Mucosa of descending colon (tissue), 3 donors: Measurements from ENCODE around the gene PYGO1. TPM values are rescaled to one million over a fixed set of nuclear protein-coding genes. Genes with fewer than 3 reads are reported as not detected.
"Not testable (repeated sequence)": the region's sequence is repeated elsewhere in the genome, so short reads cannot be mapped to it uniquely, and the experiment has no call there.

Source experiments
- ATAC-seq: fragments of 200-7000 bp; cut with Tn5 transposase; one replicate; pipeline ENCODE4 v1.9.1; 2020; ENCODE audit warnings: mild to moderate bottlenecking, moderate library complexity
- DNase-seq, 3 donors: peaks; one replicate each; pipeline ENCODE4 v3.0.0-alpha.2; 2020
- H3K36me3 ChIP-seq: fragments of 200-600 bp; one replicate; pipeline ENCODE4 v1.8.0; 2021; ENCODE audit warnings: low read depth, mild to moderate bottlenecking
- H3K4me1 ChIP-seq: fragments of 200-600 bp; one replicate; pipeline ENCODE4 v1.8.0; 2021; ENCODE audit warnings: low read depth, mild to moderate bottlenecking
- H3K4me3 ChIP-seq: fragments of 200-600 bp; one replicate; pipeline ENCODE4 v1.8.0; 2021; ENCODE audit warnings: mild to moderate bottlenecking
- H3K9me3 ChIP-seq: fragments of 200-600 bp; one replicate; pipeline ENCODE4 v1.8.0; 2021; ENCODE audit warnings: mild to moderate bottlenecking
- intact Hi-C, 2 donors: fragments of 100-400 bp; cut with DNase I in 1 of 2; cut with micrococcal nuclease in 1 of 2; formaldehyde crosslinking; loops; one replicate each; pipeline versions ENCODE4 v1.11.0 to v1.11.1; 2022; cut with DNase I, micrococcal nuclease
- total RNA-seq, 3 donors: library from RNA; stranded (reverse); fragmentation: NEBNext Ultra II Directional in 2 of 3; extraction: Animal tissue kit (Norgen Biotek cat#: 25700) in 2 of 3; gene quantifications; one replicate each; pipeline versions ENCODE4 v1.2.1 to v1.2.4, GENCODE V29; 2021 to 2023
- TF ChIP-seq, protein P1 (sequence below): fragments of 200-600 bp; IDR thresholded peaks from one replicate; pipeline ENCODE4 v1.8.0; 2022; ENCODE audit warnings: antibody characterized with exemption, mild to moderate bottlenecking
- donor health status: DM: no; HTN: no; CAD: no; lungs with moderate emphysema.
- donor health status: DM: no; HTN: no; CAD: no.
- donor health status: DM: no; HTN: yes; CAD: no.

Gene PYGO1
- total RNA-seq, 3 donors from 2014 or later = 1.0 to 21.3 (median 1.6) TPM

DNA sequence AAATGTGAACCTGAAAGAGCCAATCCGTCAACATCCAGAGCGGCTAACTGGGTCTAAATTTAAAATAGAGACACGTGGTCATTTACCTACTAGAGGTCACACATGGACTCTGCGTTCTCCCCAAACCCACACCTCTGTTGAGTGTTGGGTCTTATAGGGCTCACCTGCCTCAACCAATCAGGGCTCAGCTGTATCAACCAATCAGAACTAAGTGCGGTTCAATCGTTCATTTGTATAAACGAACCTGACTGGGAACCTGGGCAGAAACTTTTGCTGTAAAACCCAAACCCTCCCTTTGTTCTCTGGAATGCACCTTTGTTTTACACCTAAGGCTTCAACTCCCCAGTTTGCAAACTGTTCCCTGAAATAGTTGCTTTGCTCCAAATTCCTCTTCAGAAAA is 89.0 kb downstream of the PYGO1 start:
- TF ChIP-seq, protein P1, sequence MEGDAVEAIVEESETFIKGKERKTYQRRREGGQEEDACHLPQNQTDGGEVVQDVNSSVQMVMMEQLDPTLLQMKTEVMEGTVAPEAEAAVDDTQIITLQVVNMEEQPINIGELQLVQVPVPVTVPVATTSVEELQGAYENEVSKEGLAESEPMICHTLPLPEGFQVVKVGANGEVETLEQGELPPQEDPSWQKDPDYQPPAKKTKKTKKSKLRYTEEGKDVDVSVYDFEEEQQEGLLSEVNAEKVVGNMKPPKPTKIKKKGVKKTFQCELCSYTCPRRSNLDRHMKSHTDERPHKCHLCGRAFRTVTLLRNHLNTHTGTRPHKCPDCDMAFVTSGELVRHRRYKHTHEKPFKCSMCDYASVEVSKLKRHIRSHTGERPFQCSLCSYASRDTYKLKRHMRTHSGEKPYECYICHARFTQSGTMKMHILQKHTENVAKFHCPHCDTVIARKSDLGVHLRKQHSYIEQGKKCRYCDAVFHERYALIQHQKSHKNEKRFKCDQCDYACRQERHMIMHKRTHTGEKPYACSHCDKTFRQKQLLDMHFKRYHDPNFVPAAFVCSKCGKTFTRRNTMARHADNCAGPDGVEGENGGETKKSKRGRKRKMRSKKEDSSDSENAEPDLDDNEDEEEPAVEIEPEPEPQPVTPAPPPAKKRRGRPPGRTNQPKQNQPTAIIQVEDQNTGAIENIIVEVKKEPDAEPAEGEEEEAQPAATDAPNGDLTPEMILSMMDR = no peak
- Histone ChIP-seq H3K9me3 (no peaks in the 10 kb centered on the region), H3K4me1 (no peaks in the 10 kb centered on the region), H3K4me3 (no peak overlapping the region), H3K36me3 (no peaks in the 10 kb centered on the region)
- DNase-seq = no peak
- no peak for ATAC-seq
- intact Hi-C loops = no loop called here

DNA sequence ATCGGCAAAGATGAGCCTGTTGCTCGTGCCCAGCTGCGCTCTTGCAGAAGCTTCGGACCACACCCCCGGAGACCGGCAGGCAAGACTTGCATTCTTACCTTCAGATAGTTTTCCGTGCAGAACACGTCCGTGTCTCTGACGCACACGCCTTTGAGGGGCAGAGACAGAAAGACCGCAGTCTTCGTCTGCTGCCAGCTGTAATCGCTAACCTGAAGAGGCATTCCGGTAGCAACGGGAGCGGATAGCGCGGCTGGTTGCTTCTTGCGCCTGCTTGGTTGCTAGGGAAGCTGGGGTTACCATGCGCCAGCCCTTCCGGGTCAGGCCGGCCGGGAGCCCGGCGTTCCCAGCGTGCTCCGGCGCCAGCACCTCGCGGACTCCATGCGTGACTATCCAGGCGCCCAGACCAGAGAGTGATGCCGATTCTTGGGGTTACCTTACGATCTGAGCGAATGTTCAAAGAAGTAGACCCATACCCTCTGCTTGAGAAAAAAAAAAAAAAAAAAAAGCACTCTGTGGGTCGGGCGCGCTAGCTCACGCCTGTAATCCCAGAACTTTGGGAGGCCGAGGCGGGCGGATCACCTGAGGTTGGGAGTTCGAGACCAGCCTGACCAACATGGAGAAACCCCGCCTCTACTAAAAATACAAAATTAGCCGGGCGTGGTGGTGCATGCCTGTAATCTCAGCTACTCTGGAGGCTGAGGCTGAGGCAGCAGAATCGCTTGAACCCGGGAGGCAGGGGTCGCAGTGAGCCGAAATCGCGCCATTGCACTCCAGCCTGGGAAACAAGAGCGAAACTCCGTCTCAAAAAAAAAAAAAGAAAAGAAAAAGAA is 89.8 kb downstream of the PYGO1 start:
- H3K36me3 ChIP-seq, intact Hi-C loops, H3K4me1 ChIP-seq, H3K9me3 ChIP-seq: not testable (repeated sequence)
- ATAC-seq = peak; percentile 100
- H3K4me3 ChIP-seq = peak overlapping the region; percentile 20
- DNase-seq = peak; percentile 89 to 91 (median 89)

DNA sequence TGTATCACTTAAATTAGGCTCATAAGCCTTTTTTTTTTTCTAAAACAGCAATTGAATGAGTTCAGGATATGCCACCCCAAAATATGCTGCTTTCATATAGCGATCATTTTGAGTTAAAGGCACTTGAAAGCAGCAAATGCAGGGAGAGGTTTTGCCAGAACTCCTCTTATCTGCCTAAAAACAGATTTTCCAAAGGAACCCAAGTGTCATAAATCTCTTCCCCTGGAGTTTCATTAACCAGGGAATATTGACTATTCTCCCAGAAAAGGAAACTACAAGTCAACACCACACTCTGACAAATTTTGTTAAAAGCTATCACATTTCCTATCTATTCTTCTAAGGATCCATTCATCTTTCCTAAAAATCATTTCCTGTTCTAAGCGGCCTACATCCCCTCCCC is 91.4 kb downstream of the PYGO1 start:
- intact Hi-C loops = no loop called here
- Histone ChIP-seq H3K4me1 (no peaks in the 10 kb centered on the region), H3K4me3 (no peak overlapping the region), H3K9me3 (no peaks in the 10 kb centered on the region), H3K36me3 (no peaks in the 10 kb centered on the region)
- no peak for ATAC-seq
- no peak for DNase-seq
- TF ChIP-seq, protein P1 = no peak

DNA sequence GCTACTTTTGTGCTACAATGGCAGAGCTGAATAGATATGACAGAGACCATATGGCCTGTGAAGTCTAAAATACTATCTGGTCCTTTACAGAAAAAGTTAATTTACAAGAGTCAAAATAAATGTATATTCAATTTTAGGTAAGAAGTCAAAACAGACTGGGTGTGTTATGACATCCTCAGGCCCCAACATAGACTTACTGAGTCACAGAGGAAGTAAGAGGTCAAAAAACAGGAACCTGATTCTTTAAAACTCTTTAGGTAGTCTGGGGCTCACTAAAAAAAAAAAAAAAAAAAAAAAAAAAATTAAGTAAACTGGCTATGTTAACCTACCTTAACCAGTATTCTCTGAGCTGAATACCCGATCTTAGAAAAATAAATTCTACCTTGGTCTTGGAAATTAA is 93.2 kb downstream of the PYGO1 start:
- no peaks in the 10 kb centered on the region for H3K36me3 ChIP-seq
- TF ChIP-seq, protein P1 = no peak
- H3K4me3 ChIP-seq = no peak overlapping the region
- no peaks in the 10 kb centered on the region for H3K9me3 ChIP-seq
- DNase-seq = no peak
- intact Hi-C loops = no loop called here
- ATAC-seq = no peak
- no peaks in the 10 kb centered on the region for H3K4me1 ChIP-seq

DNA sequence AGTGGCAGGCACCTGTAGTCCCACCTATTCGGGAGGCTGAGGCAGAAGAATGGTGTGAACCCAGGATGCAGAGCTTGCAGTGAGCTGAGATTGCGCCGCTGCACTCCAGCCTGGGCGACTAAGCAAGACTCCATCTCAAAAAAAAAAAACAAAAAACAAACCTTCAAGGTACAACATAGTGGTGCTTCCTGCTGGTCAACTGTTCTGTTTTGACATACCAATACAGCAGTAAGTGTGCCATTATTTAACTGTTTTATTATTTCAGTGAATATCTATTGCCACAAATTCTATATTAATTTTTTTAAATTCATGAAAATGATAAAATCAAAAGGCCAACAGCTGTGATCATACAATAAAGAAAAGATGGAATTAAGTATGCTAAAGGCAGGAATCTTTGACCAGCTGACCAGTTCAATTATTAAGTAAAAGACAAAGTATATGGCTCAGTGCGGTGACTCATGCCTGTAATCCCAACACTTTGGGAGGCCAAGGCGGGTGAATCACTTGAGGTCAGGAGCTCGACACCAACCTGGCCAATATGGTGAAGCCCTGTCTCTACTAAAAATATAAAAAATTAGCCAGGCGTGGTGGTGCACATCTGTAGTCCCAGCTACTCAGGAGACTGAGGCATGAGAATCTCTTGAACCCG is 99.1 kb downstream of the PYGO1 start:
- H3K36me3 ChIP-seq, intact Hi-C loops, H3K9me3 ChIP-seq, ATAC-seq, DNase-seq, H3K4me3 ChIP-seq, H3K4me1 ChIP-seq: not testable (repeated sequence)

Other genes with a start within 250 kb of the PYGO1 start
- 10 to 100 TPM; 45.5 to 60.2 (median 51.8) TPM for gene CCPG1, start 180.0 kb downstream of the PYGO1 start, total RNA-seq
- gene PIERCE2, start 179.8 kb downstream of the PYGO1 start, total RNA-seq = 1 to 10 TPM; 3.0 to 6.5 (median 5.4) TPM
- gene DNAAF4, start 80.1 kb downstream of the PYGO1 start, total RNA-seq = 1 to 10 TPM in 1 of 3 donors, under 1 TPM in 2; 0.17 to 1.0 (median 0.41) TPM
- gene PRTG, start 154.8 kb upstream of the PYGO1 start, total RNA-seq = 1 to 10 TPM in 1 of 3 donors, under 1 TPM in 2; 0.41 to 2.0 (median 0.78) TPM